Left kidney (tissue), 1 donor: ENCODE data around the gene ASF1A. TPM values are rescaled to one million over a fixed set of nuclear protein-coding genes. Genes with fewer than 3 reads are reported as not detected.

Source experiments
- polyA plus RNA-seq: library from polyadenylated mRNA; unstranded; fragments of 120-200 nt; gene quantifications from one replicate; pipeline ENCODE4 v1.2.1, GENCODE V29; 2013; ENCODE audit not compliant: insufficient read length

The ASF1A gene
- polyA plus RNA-seq, 1 donor = 41.0 TPM

Other genes starting within 250 kb of the ASF1A start
- gene CEP85L, start 242.6 kb upstream of the ASF1A start, polyA plus RNA-seq = 8.9 TPM
- gene MCM9, start 41.0 kb downstream of the ASF1A start, polyA plus RNA-seq = 29.4 TPM
- 16.1 TPM for gene FAM184A, start 184.5 kb downstream of the ASF1A start, polyA plus RNA-seq